Measurements from ENCODE around the gene ACBD6.

The ACBD6 gene

DNA sequence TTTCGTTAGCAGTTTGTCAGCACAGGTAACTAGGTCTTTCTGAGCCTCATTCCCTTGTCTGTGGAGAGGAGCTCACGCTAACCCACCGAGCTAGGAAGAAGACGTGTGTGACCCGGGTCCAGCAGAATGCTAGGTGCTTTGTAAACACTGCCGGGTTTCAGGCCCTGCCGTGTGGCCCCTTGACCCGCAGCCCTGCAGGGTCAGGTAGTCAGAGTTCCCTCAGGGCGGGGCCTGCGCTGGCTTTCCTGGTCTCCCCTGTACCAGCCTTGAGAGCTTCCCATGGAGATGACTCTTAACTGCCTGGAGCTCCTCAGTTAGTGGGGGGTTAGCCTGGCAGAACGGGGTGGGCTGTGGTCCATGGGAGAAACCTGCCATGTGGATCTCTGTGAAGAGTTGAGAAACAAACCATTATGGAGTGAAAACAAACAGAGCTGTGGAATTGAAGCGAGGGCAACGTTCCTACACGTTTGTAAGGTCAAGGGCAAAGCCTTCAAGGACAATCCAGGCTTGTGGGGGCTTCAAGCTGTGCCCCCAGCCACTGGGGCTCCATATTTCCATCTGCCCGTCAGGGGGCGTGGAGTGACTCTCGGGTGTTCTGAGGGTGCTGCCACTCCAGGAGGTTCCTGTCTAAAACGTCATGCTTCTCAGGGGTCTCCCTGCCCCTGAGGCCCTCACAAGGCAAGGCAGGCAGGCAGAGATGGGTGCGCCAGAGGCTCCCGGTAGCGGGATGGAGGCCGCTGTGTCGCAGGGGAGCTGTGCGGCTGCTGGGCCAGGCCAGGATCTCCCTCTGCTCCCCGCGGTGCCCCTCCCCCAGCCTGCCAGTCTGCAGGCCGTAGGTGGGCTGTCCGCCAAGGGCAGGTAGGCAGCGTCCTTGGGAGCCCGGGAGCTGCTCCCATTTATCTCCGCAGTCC lies 248.5 kb downstream of the ACBD6 start:
- DNase-seq = no peak

DNA sequence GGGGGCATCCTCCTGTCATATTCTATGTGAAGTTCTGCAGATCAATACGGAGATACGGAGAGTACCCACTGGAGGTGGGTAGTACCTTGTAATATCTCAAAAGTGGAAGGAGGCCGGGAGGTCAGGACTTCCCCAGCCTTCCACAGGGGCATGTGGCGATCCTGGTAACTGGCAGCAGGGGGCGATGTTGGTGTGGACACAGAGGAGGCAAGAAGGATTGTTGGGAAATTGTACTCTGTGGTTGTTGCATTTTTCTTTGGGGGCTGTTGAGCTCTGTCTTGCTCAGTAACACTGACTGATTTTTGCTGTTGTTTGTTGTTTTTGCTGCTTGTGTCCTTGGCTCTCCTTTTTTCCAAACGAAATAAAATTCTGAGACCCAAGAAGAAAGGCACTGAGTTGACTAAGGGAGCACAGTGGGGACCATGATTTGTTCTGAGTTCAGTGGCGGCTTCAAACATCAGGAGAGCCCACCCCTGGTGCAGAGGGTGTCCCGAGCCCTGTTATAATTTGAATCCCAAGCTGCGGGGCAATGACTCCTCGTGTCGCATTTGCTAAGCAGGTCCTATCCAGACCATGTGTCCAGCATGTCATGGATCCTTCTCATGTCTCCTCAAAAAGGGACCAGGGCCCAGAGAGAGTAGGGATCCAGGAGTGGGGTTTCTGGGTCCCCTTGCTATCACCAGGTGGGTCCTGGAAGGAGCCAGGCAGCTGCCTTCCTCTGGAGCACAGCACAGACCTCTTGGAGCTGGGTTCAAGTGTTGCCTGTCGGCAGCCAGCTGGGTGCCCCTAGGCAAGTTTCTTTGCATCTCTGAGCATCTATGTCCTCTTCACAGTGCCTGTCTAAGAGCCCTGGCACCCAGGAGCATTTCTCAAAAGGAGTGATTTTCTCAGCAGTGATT lies 249.5 kb downstream of the ACBD6 start:
- peak; percentile 51 for DNase-seq

DNA sequence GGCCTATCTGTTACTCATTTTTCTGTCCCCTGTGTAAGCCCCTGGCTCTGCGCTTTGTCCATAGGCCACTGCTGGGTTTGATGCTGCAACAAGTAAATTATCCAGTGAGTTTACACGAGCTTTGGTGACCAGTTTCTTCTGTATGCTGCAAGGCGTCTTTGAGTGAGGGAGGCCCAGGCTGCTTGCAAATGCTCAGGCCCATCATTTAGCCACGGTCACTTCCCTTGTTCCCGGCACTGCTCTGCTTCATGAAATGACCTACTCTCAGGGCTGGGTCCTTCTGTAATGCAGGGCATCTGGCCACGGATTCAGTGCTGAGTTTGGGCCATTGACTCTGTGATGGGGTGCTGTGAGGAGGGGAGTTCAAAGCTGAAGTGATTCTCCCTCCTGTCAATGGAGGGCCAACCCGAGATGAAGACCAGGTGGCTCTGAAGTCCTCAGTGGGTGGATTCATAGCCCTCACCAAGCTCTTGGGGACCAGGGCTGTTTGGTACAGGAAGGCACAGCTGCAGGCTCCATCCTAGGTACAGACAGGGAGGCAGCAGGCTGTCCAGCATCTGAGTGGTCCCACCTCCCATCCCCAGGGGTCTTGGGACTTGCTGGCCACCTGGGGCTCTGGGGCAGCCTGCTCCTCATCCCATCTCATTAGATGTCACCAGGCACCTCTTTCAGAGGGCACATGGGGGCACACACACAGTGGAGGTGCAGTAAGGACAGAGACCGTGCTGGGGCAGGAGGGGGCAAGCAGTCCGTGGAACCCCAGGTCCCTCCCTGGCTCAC lies 250.7 kb downstream of the ACBD6 start:
- DNase-seq = no peak

DNA sequence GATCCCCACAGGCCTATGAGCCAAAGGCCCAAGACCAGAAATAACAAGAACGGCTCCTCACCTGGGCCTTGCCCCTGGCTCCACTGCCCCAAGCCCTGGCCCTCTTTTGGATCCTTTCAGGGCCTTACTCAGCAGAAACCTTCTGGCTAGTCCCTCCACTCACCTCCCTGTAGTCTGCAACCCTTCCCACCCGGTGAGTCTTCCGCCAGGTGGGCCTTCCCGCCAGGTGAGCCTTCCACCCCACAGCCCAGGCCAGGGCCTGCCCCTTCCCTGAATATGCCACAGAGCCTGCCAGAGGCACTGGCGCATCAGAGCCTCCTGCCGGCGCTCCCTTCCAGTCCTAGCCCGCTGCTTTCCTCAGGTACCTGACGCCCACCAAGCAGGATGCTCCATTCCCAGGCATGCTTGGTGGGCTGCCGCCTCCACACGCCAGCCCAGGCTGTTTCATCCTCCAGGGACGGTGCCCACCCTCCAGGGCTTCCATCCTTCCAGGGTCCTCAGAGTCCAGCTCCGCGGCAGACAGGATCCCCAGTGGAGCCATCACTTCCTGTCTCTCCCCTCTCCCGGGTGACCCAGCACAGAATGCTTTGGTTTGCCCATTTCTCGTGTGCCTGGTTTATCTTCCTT lies 251.4 kb downstream of the ACBD6 start:
- DNase-seq = no peak

DNA sequence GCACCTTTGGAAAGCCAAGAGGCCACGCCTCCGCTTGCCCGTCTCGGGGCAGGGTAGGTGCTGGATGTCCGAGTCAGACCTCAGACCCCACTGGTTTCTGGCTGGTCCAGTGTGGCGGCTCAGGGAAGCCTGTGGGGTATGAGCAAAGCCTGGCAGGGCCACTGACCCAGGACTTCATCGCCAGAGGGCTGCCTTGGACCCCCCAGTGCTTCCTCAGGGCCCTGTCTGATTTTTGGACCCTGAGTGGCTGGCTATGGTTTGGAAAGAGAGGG lies 251.9 kb downstream of the ACBD6 start:
- DNase-seq = no peak

DNA sequence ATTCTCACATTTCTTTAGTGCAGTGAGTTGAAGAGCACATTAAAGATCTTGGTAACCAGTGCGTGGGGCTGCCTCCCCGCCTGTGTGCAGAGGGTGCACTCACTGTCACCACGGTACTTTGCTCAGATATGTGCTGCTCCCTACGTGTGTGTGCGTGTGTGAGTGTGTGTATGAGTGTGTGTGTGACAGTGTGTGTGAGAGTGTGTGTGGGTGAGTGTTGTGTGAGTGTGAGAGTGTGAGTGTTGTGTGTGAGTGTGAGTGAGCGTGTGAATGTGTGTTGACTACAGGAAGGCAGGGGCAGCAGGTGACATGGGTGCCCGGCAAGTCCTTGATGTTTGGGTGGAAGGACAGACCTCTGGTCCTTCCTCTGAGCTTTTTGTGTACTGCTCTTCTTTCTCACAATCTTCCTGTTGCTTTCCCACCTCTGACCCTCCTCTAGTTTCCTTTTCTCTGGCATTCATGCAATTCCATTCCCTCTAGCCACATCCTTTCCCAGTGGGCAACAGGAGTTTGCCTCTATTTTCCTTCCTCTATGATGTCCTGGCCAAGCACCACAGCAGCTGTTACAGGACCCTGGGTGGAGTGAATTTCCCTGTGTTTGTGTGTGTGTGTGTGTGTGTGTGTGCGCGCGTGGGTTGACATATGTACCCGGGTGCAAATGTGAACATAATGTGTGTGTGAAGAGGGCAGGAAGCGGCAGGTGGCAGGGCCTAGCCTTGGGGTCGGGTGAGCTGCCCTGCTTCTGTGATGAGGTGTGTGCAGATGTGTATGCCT lies 252.5 kb downstream of the ACBD6 start:
- DNase-seq = no peak

DNA sequence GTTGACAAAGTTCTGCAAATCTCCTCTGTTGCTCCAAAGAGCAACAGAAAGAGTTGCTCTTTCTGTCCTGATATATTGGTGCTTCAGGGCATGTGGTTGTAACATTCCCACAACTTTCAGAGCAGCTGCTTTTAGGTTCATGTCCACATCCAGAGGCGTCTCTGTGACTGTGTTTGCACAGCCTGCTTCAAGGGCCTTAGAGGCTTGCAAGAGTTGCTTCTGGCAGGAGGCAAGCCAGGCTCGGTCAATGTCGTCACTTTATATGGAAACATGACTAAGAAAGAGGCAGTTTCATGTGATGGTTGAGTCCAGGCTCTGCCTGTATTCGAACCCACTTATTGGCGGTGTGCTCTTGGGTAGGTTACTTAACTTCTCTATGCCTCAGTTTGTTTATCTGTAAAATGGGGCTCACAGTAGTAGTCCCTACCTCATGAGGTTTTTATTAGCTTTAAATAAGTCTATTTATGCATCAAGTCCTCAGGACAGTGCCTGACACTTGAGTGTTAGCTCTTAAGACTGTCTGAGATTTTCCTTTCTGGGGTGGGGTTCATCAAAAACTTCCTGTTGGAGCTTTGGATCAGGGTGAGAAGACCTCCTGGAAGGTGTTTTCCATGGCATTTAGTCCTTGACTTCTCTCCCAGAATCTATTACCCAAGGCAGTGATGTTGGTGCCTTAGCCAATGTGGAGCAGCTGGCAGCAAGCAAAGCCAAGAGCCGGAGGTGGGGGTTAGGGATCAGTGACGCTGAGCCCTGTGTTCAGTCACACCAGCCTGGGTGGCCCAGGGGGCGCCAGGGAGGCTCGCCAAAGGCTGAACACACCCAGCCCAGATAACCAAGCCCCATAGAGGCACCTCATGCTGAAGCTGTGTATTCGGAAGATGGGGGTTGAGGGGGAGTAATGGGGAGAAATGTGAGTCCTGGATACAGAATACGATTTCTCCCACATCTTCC lies 253.4 kb downstream of the ACBD6 start:
- no peak for DNase-seq

DNA sequence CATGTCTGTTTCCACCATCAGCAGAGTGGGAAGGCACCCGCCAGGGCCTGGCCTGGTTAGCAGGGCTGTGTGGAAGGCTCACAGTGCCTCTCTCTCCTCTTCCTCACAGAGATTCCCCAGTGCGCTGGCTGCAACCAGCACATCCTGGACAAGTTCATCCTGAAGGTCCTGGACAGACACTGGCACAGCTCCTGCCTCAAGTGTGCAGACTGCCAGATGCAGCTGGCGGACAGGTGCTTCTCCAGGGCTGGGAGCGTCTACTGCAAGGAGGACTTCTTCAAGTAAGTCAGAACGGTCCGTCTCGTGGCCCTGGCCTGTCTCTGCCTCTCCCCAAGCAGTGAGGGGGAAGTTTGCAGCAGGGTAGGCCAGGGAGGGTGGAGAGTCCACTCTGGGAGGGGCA lies 254.2 kb downstream of the ACBD6 start:
- DNase-seq = no peak

DNA sequence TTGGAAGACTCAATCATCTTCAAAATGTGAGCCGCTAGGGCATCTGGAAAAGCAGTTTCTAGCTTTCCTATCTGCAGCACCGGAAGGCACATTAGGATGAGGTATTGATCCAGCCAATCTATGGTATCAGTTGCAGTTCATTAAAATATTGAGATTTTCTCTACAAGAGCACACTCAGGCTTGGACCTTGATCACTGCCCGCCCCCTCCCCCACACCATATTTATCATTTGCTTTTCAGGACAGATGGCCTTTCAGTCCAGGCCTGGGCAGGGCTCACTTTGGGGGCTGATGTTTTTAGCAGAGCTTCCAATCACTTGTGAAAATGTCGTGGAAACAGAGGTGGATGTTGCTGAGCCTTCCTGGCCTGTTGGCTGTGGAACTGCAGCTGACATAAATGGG lies 254.8 kb downstream of the ACBD6 start:
- DNase-seq = no peak

DNA sequence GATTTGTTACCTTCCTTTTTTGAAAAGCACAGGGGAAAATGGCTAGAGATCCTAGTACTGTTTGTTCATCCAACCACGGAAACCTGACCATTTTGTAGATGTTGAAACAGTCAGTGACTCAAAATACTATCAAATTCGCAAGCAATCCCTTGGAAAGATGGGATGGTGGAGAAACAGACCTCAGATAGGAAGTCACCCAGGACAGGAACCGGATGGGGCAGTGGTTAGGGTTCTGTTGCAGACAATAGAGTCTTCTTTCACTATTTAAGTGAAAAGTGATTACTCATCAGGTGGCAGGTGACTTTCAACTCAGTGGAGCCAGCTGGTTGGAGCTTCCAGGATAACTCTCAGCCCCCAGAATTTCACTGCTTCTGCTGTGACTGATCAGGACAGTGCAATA lies 255.3 kb downstream of the ACBD6 start:
- DNase-seq = no peak

DNA sequence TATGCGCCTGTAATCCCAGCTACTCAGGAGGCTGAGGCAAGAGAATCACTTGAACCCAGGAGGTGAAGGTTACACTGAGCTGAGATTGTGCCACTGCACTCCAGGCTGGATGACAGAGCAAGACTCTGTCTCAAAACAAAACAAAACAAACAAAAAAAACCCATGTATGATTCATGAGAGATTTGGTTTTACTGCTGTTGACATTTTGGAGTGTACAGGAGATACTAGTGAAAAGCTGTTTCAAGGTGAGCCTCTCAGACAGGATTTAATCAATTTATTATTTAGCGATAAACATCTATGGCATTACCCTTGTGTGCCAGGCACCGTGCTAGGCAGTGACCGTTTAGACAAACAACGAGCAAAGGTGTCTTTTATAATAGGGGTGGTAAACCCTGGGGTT lies 255.8 kb downstream of the ACBD6 start:
- DNase-seq = no peak

DNA sequence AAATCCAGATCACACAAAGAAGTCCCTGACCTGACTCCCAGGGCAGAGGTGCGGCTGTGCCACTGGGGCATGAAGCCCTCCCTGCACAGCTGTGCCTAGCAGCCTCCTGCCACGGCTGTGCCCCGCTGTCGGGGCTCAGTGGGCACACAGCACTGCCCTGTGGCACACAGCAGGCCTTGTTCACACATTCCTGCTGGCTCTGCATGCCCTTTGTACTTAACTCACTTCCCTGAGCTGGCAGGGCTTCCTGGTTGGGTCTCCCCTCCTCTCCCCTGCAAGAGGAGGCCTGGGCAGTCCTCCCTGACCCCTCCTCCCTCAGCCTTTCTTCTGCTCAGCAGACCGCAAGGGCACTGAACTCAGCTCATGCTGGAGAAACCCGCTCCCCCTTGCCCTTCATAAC lies 257.5 kb downstream of the ACBD6 start:
- no peak for DNase-seq

DNA sequence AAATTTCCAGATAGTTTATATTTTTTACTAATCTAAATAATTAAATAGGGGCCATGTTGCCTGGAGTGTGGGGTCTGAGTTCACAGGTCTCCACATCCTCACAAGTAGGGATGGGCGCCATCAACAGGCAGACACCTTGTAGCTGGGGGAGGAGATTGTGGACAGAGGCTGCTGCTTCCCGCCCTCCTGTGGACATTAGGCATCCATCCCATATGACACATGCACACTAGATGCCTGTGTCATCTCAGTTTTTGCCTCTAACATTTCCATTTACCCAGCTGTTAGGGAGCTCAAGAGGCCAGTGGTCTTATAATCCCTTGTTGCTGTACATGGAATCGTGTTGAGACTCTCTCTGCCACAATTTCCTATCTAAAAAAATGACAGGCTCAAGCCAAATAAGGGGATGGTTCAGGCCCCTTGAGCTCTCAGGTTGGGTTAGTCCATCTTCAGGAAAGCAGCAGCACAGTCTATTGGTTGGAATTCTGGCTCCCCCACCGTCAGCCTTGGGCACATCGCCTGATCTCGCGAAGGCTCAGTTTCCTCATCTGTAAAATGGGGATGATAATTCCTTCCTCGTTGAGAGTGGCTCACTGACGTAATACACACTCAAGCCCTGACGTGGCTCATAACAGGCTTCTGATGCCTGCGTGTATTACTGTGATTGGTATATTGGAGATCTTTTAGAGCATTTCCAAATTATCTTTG lies 258.7 kb downstream of the ACBD6 start:
- no peak for DNase-seq

DNA sequence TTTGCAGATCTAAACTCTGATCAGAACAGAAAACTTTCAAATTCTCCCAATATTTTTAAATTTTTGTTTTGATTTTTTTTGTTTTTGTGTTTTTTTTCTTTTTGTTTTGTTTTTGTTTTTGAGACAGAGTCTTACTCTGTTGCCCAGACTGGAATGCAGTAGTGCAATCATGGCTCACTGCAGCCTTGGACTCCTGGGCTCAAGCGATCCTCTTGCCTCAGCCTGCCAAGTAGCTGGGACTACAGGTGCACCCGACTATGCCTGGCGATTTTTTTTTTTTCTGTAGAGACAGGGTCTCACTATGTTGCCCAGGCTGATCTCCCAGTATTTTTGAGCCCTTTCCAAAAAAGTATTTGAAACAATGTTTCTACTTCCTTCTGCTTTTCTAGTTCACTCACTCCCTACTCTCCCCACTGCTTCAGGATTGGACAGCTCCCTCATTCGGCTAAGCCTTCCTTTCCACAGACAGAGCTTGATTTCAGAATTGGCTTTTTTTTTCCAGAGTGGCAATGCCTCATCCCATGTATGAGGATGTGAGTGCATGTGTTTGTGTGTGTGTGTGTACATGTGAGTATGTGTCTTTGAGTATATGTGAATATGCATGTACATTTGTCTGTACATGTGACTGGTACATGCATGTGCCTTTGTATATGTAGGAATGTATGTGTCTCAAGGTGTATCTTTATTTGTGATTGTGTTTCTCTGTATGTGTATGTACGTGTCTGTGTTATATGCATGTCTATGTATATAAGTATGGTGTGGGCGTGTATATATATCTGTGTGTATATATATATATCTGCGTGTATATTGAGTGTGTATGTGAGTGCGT lies 260.4 kb downstream of the ACBD6 start:
- DNase-seq = no peak

DNA sequence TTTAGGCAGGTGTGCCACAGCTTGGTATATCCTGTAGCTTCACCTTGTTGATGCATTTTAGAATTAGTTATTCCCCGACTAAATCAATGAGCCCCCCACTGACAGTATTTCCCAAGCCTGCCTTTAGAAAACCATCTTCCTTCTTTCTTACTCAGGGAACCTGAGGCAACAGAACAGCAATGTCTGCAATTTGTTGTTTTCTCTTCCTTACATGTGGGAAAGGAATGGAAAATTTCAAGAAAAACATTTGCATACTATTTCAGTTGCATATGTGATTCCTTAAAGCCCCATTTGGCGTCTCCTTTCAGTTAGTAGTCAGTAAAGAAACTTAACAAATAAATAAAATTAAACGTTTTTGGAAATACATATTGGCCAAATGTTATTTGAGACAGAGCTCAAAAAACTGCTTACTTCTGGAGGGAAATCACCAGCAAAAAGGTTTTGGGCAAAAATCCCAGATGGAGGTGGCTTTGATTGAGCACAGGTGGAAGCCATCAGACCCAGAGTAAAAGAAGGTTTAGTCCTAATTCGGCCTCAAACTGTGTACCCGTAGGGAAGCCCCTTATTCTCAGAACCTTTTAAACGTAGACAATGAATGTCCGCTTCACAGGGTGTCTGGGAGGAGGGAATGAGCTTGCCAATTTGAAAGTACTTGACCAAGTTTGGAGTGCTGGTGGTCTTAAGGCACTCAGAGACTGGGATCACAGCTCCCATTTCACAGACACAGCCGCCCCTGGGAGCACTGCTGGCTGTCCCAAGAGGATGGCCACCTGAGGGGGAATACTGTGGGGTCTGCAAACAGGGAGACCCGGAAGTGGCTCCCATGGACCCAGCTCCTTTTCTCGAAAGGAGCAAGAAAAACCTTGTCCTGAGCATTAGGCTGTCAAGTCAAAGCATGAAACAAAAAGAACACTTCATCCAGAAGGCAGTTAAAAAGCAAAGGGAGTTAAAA lies 263.0 kb downstream of the ACBD6 start:
- DNase-seq = no peak

DNA sequence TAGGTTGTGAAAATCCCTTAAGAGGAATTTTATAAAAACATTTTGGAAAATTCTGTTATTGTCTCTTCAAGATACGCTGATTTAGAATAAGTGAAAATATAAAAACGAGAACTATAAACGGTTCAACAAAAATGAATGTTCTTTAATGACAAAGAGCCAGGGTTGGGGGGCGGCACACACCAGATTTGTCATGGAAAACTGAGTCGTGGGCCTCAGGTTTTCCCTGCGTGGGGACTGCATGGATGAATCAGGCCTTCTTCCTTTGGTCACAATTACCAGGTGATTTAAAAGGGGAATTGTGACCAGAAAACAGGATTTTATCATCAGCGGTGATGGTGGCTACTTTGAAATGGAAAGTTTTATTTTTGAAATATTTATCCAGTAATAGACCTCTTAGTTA lies 263.7 kb downstream of the ACBD6 start:
- no peak for DNase-seq
